T-helper 9 cell (primary cell): ENCODE measurements around the gene OR2G3.

Experiments
- DNase-seq: peaks from one replicate; pipeline ENCODE4 v3.0.0-alpha.2; 2020
- total RNA-seq, 2 donors: gene quantifications; one replicate each; lab custom pipeline; 2026; lab: John Stamatoyannopoulos, UW

Gene OR2G3
- 0 reads per million in 2 donors for total RNA-seq

DNA sequence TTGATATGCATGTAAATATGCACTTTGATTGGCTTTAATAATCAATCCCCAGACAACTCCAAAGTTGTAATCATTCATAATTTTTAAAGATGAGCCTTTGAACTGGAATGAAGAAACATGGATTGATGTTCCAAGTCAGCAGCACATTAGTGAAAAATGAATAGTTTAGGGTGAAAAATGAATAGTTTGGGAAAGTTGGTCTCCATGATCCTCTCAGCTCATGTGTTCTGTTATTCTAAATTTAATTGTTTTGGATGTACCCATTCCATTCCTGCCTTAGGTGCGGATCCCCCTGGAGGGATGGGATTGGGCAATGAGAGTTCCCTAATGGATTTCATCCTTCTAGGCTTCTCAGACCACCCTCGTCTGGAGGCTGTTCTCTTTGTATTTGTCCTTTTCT, at the start of gene OR2G3:
Gene OR2G3, plus strand, starts transcription at position 301 of the 400 bp plus-strand sequence. Its CDS starts 0 bp downstream, at position 301.
- DNase-seq: no peak

DNA sequence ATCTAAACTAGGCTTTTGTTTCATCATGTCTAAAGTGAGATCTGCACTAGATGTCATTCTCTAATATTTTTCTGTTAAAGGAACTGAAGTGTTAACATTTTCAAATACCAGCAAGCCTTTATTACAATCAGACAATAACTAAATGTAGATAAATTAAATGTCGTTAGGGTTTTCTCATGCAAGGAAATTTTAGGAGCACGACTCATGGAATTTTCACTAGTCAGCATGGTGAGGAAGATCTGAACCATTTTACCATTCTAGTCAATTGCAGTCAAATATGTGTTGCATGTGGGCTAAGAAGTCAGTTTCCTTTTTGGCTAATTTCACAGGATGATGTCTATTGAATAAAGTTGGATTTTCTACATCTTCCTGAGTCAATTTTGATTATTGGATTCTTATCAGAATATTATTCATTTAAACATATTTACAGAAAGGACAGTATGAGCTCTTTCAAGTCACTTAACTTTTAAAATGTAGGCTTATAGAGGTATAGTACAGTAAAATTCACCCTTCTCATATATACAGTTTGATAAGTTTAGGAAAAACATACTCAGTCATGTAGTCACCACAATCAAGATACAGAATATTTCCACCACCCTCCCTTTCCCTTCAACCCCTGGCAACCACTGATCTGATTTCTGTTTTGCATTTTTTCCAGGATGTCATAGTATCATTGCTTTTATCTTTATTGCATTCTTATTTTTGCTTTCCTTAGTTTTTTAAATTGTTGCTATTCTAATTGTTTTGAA, 47.3 kb upstream of the OR2G3 start:
- DNase-seq: no peak

DNA sequence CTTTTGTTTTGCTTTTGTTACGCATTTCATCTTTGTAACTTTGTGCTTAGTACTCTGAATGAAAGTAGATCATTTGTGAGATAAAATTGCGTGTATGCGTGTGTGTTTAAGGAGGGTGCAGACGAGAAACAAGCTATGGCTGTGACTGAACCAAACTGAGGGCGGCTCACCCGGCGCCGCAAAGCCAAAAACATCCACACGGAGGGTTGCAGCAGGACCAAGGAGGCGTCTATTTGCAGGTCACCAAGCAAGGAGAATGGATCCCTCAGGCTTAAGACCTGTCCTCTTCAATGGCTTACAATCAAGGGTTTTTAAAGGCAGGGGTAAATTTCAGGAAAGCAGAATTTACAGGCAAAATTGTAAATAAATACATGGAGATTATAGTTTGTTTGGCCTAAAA, 43.7 kb upstream of the OR2G3 start:
- DNase-seq: no peak

DNA sequence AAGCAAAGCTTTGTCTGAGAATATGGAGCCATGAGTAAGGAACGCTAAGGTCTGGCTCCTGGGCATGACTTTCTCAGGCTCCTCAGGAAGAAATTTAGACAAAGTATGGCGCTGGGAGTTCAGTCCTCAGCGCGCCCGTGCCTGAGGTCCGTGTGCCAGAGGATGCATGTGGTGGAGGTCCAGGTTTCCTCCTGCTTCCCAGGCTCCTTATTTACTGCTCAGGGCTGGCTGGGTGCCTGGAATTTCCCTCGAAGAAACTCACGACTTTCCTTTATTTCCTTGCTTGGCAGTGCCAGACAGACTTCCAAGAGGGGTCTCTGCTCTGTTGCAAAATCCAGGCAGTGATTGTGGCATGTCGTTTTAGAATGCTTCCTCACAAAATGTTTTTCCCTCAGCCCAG, 43.2 kb upstream of the OR2G3 start:
- DNase-seq: no peak

DNA sequence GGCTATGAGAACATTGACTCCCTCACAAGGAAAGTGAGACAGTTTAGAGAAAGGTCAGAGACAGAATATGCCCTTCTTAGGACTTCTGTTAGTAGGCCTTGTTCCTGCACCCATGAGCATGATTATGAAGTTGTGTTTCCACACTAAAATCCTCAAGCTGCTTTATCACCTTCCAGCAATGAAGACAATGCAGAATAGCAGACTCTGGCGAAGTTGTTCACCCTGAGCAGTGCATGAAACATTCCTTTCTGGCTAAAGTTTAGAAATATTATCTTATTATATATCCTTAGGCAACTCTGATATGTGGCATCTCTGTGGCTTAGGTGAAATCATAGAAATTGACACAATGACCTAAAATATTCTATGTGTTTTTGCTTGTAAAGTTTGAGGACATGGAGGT, 31.1 kb upstream of the OR2G3 start:
- DNase-seq: no peak

DNA sequence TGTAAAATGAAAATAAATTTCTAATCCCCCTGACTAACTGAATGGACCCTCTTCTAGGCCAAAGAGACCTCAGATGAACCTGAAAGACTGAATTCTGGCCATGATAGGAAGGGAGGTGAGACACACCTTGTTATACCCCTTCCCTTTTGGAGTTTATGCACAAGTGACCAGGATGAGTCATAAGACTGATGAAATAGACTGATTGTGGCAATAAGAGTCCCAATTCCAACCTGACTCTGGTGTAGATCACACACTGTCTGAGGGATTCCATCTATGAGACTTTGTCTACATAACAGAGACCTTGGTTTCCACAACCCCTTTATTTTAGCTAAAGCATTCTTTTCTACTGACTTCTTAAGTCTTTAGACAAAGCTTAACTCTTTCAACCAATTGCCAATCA, 30.7 kb upstream of the OR2G3 start:
- DNase-seq: no peak

DNA sequence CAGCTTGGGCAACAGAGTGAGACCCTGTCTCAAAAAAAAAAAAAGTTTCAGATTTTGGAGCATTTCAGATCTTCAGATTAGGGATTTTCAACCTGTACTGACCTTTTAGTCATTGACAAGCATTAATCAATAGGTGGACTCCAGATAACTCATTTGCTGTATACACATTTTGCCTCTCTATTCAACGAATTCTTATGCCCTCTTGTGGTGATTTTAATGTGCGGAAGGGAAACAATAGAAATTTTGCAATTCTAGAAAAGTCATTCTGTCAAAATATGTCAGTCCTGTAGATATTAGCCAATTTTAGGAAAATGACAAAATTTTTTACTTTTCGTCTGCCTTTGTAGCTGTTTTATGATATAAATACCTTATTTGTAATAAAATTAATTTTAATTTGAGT, 28.9 kb upstream of the OR2G3 start:
- DNase-seq: no peak

DNA sequence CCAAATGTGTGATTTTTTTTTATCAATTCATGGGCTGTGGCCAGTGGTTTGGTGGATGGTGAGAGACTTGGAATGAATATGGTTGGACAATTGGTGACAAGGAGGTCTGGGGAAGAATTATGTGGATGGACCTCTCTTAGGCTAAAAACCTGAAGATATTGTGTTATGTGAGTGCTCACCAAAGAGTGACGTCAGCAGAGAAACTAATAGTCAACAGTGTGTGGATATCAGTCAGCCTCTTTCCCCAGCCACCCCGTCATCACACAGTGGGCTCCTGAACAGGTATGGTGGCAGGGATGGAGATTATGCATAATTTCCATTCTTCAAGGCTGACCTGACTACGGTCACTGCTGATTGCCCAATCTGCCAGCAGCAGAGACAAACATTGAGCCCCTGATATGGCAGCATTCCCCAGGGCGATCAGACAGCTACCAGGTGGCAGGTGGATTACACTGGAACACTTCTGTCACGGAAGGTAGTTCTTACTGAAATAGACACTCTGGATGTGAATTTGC, 26.4 kb upstream of the OR2G3 start:
- DNase-seq: no peak

DNA sequence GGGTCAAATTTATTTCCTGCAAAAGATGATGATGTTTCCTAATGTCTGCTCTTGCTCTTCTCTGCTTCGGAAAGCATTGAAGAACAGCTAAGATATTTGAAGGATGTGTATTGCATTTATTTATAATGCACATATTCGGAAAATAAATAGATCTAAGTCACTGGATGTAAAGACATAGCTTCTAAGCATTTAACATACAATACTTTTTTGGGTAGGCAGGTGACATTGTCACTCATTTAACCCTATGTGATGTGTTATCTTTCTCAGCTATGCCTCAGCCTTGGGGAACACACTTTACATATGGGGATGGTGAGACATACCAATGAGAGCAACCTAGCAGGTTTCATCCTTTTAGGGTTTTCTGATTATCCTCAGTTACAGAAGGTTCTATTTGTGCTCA, 17.3 kb upstream of the OR2G3 start, which contains the start of gene OR2G2:
Gene OR2G2, plus strand, starts transcription at position 301 of the 400 bp plus-strand sequence. Its CDS starts 0 bp downstream, at position 301.
- no peak for DNase-seq

DNA sequence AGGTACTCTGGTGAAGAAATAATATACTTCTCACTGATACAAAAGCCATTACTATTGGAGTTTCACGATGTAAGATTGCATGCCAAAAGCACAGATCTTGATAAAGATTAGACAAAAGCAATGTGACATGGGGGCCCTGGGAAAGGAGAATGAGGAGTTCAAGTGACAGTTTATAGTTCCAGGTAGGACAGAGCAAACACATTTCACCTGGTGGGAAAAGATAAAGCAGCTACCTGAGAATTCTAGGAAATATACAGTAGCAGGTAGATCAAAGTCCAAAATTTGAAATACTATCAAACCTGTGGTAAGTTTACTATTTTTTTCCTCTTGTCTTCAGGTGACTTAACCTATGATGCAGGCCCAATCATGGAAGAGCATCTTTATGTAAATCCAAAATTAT, 8.0 kb downstream of the OR2G3 start:
- no peak for DNase-seq

DNA sequence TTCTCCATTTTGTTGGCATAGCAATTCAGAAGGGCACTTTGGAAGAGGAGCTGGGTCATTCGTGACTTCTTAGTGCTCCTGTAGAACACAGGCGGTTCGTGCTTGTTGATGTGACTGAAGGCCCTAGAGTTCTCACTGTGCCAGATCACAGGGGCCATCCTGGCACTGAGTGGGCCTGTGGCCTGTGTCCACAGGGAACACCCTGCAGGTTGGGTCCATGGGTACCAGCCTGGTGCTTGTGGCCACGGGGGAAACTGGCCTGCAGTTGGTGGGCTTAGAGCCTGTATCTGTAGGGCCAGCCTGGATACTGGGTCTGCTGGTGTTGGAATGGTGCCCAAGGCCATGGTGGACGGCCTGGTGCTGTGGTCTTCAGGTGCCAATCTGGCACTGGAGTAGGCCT, 9.2 kb downstream of the OR2G3 start:
- no peak for DNase-seq

DNA sequence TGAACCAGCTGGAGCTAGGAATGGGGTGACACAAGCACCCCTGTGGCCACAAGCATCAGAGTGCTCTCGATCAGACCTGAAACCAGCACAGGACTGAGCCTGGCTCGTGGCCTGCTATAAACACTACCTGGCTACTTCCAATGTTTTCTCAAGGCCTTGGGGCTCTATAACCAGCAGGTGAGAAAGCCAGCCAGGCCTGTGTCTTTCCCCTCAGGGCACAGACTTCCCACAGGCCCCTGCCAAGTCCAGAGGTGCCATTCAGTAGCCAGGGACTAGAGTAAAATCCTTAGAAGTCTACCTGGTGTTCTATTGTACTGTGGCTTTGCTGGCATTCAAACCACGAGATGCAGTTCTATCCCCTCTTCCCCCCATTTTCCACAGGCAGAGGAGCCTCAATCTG, 22.6 kb downstream of the OR2G3 start:
- DNase-seq: no peak

DNA sequence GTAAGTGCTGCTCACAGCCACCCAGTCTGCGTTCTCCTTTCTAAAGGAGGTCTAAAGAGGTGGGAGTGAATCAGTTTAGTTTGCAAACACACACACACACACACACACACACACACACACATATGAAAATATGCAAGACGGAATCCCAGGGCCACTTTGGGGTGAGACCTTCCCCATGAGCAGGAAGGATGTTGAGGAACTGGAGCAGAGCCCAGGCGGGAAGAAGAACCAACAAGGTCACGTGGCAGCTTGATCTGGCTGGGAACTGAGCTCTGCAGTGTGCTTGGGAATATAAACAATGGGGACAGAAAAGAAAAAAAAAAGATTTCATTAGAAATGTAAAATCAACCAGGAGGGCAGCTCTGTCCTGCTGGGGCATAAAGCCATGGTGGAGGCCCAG, 32.6 kb downstream of the OR2G3 start:
- no peak for DNase-seq

DNA sequence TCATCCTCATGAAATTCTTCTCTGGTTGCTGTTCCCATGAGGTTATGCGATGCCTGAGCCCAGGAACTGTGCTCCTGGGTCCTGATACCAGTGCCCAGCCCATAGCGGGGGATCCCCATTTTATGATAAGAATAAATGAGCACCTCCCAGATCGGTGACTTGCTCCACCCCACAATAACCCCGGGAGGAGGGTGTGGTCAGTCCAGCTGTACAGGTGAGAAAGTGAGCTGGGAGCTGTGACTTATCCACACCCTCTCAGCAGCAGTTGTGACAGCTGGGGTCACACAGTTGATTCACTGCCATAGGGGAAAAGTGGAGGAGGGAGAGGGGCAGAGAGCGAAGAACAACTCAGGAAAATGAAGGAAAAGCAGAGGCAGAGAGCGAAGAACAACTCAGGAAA, 33.4 kb downstream of the OR2G3 start:
- no peak for DNase-seq

DNA sequence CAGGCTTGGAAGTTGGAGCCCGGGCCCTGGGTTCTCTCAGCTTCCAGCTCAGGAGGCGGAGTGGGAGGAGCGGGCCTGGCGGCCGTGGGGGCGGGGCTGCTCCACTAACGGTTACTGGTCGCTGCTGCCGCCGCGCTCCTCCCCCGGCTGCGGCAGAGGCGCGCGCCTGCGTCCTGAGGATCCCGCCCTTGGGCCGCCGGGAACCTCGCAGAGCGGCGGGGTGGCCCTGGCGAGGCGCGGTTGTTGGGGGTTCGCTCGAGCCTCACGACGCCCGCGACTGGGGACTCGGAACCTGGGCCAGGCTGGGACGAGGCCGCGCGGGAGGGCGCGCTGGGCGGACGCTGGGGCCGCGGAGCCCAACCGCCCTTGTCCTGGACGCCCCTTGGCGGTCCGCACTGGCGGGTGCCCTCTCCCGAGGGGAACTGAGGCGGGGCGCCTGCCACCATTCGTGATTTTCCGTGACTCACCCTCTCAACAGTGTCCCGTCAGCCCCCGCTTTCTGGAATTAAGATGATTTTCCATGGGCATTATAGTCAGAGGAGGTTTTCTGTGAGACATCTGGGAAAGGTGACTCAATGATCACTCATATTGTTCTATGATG, 34.1 kb downstream of the OR2G3 start:
- DNase-seq: no peak

DNA sequence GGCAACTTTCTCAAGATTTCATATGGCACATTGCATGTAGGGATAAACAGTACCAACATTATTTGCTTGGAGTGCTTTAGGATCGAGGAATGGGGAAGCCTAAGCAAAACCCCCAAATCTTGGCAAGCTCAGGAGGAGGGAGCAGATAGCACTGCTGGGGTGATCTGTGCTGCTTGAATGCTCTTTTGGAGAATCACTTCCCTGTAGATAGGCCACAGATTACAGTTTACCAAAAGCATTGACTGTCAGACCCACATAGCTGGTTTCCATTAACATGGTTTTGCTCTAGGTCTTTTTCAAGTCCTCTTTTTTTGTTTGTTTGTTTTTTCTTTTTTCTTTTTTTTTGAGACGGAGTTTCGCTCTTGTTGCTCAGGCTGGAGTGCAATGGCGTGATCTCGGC, 37.4 kb downstream of the OR2G3 start:
- no peak for DNase-seq

DNA sequence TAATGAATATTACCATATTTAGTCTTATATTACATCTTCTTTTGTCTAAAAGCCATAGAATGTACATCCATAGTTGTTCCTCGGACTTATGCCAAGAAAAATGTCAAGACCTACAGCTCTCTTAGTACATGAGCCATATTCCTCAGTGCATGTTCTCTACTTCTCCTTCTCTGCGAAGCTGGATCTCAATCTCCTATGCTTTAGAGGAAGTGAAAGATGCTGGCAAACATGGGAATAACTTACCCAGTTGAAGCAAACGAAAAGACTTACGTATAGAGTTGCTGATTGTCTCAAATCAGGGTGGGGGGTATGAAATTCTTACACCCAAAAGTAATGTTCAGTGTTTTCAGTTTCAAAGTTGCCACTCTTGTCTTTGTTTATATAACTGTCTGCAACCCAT, 41.5 kb downstream of the OR2G3 start:
- DNase-seq: no peak

DNA sequence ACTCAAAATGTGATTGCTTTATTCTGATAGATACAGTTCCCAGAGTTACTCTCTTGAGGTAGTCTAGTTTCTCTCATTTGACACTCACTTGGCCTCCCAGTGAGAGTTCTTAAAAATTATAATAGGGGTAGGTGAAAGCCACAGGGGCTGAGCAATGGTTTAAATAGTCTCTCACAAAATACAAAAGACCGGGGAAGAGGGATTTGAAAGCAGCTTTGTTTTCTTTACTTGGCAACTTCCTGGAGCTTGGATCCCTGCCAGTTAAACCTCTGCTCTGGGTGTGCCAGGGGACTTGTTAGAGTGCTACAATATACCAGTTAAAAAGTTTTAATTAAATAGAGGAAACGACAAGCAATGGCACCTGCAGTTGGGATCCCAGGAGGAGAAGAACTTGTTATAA, 42.5 kb downstream of the OR2G3 start:
- no peak for DNase-seq

DNA sequence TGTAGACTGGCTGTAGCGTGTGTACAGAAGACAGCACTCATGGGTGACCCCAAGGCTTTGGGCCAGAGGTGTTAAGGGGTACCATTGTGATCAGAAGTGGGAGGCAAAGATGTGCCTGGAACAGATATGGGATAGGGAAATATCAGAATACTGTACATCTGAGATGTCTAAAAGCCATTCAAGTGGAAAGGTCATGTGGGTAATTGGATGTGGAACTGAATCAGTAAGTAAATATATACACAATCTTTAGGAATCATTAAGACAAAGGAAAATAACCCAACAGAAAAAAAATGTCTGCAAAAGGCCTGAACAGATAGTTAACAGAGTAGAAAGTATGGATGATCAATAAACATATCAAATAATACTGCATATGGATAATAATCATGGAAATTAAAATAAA, 47.7 kb downstream of the OR2G3 start:
- DNase-seq: no peak
